NCI-H128 (cell line): ENCODE data around the gene HTATIP2.
A peak's percentile ranks its signal among the peaks of the same experiment; 100 is the strongest.
"Not testable (repeated sequence)": the region's sequence is repeated elsewhere in the genome, so short reads cannot be mapped to it uniquely, and the experiment has no call there.

ENCODE experiments used
- DNase-seq: peaks from one replicate; lab custom pipeline; 2025; ENCODE audit not compliant: unreplicated experiment; lab: John Stamatoyannopoulos, UW

Gene HTATIP2

GRCh38 chr11:20369826-20370225, 6.3 kb downstream of the HTATIP2 start:
- no peak for DNase-seq

DNA sequence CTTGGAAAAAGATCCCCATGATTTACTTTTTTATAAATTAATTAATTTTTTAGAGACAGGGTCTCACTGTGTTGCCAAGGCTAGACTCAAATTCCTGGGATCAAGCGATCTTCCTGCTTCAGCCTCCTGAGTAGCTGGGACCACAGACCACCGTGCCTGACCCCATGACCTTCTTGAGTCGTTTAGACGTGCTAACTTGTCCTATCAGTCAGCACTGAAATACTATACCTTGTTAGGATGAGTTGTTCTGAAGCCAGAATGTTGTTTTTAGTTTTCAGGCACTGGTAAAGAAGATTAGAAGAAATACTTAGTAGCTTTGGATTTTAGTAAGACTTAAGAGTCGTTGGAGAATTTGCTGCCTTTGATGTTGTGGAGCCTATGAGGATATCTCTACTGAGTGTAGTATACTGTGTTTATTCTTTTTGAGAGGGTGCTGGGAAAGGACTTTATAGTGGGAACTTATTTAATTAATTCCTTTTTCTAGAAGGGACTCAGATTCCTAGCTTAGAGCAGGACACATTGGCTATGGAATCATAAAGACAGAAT, 8.6 kb downstream of the HTATIP2 start:
- no peak for DNase-seq

- DNase-seq, result no peak
Measured at GRCh38 chr11:20373147-20373546, 9.6 kb downstream of the HTATIP2 start.

GRCh38 chr11:20373568-20374209, 10.2 kb downstream of the HTATIP2 start:
- no peak for DNase-seq

- no peak for DNase-seq
Measured at GRCh38 chr11:20374741-20375300, 11.3 kb downstream of the HTATIP2 start.

- DNase-seq, result no peak
Measured at GRCh38 chr11:20376162-20376730, 12.7 kb downstream of the HTATIP2 start.

DNA sequence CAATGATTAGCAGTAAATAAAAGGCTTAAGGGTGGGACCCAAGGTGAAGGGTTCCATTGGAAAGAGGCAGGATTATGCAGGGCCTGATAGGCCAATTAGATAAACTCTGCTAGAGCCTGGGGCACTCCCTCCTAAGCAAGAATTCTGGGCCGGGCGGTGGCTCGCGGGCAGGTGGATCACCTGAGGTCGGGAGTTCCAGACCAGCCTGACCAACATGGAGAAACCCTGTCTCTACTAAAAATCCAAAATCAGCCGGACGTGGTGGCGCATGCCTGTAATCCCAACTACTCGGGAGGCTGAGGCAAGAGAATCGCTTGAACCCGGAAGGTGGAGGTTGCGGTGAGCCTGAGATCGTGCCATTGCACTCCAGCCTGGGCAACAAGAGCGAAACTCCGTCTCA, 22.5 kb downstream of the HTATIP2 start:
- not testable (repeated sequence) for DNase-seq

GRCh38 chr11:20387261-20388095, 24.0 kb downstream of the HTATIP2 start, which contains the start of gene PRMT3:
PRMT3 (plus strand) TSS chr11:20387716; CDS start chr11:20387747, 31 bp downstream.
- peak; percentile 88 for DNase-seq

GRCh38 chr11:20388096-20389055, 24.9 kb downstream of the HTATIP2 start:
- DNase-seq, result no peak

DNA sequence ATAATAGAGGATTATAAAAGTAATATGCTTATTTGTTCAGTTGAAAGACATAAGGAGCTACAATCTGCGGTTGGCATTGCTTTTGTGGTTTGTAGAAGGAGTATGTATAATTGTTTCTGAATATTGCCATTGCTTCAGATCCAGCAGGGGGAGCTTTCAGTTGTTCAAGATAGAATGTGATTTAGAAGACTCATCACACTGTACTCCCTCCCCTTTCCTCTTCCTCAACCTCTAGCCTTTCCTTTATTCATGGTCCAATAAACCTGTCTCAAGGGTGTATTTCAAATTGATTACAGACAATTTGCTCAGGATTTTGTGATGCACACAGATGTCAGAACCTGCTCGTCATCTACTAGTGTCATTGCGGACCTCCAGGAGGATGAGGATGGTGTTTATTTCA, 33.8 kb downstream of the HTATIP2 start:
- no peak for DNase-seq

DNA sequence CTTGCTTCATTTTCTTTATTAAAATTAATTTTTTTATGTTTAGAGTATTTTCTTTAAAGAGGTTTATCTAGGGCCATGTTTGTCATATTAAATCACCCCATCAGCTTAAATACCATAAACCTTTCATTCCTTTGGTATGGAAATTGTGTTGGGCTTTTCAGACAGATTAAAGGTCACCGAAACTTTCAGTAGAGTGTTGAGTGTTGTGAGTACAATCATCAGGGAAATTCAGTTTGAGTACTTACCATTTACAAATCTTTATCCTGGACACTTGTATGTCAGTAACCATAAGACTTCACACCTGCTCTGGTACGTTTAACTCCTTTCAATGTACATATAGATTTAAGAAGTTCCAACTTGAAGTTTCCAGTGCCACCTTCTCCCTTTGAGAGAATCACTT, 36.0 kb downstream of the HTATIP2 start:
- no peak for DNase-seq

DNA sequence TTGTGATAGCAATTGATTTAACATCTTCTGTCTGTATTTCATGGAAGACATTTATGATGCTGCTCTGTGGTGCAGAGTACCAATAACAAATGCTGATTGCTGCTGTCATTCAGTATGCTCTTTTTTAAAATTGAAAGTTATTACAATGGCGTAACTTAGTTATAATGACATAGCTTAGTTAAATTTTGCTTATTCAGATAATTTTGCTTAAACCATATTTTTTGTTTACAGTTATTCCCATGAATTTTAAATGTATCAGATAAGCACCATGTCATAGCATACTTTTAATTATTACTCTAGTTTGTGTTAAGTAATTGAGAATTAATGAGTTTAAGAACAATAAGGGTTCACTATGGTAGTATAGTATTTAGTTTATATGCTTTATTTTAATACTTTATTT, 39.5 kb downstream of the HTATIP2 start:
- no peak for DNase-seq

DNA sequence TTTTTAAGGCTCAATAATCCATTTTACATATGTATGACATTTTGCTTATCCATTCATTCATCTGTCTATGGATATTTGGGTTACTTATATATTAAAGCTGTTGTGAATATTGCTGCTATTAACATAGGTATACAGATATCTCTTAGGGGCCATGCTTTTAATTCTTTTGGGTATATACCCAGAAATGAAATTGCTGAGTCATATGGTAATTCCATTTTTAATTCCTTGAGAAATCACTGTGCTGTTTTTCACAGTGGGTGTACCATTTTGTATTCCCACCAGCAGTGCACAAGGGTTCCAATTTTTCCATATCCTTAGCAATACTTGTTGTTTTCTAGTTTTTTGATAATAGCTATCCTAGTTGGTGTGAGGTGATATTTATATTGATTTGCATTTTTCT, 43.0 kb downstream of the HTATIP2 start:
- DNase-seq, result no peak

- no peak for DNase-seq
Measured at GRCh38 chr11:20407344-20407743, 43.8 kb downstream of the HTATIP2 start.

- DNase-seq, result no peak
Measured at GRCh38 chr11:20415432-20415831, 51.9 kb downstream of the HTATIP2 start.

- DNase-seq, result no peak
Measured at GRCh38 chr11:20417771-20418170, 54.3 kb downstream of the HTATIP2 start.

DNA sequence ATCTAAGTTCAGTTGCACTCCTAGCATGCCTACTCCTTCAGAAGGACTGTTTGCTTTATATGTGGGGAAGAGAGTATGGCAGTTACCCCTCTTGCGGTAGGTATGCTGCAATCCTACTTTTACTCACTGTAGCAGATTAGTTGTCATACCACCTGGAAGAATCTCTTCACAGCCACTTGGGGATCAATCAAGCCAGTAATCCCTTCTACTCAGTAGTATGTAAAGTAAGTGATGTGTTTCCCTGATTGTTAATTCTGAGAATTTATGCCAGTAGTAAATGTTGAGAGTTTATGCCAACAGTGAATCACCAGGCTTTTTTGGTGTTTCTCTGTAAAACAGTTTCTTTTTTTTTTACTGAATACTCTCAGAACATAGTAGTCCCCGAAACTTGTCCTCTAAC, 58.4 kb downstream of the HTATIP2 start:
- no peak for DNase-seq

DNA sequence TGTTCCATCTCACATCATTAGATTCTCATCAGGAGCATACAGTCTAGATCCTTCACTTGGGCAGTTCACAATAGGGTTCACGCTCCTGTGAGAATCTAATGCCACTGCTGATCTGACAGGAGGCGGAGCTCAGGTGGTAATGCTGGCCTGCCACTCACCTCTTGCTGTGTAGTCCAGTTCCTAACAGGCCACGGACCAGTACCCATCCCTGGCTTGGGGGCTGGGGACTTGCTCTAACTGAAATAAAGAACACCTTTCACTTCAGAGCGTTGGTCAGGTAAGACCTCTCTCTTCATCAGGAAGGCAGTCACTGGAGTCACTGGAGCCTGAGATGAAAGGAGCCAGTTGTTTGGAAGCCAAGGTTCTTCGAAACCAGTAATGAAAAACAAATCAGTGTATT, 65.7 kb downstream of the HTATIP2 start:
- no peak for DNase-seq
